Stimulated activated naive CD8-positive, alpha-beta T cell treated with anti-CD3 and anti-CD28 coated beads, Interleukin-15, amount 100 ng/mL, for 72 hours (primary cell): ENCODE results near the gene NR2F1.

Experiments
- ATAC-seq: fragments of 150-1000 bp; cut with Tn5 transposase; 2 replicates; pipeline ENCODE4 v1.10.0; 2021; ENCODE audit warnings: mild to moderate bottlenecking, moderate library complexity
- DNase-seq, 2 donors: peaks; one replicate each; pipeline ENCODE4 v3.0.0; 2021 to 2022
- H3K27ac Mint-ChIP-seq, 2 donors: one replicate each; pipeline ENCODE4 v1.8.0; 2022; ENCODE audit warnings: mild to moderate bottlenecking in 2 of 2, mixed read lengths in 2 of 2, moderate library complexity in 2 of 2
- H3K27me3 Mint-ChIP-seq: one replicate; pipeline ENCODE4 v1.8.0; 2022; ENCODE audit warnings: mixed read lengths
- H3K4me1 Mint-ChIP-seq: one replicate; pipeline ENCODE4 v1.8.0; 2022; ENCODE audit warnings: mild to moderate bottlenecking, mixed read lengths
- H3K4me3 Mint-ChIP-seq, 2 donors: one replicate each; pipeline ENCODE4 v1.8.0; 2022; ENCODE audit warnings: mild to moderate bottlenecking in 2 of 2, mixed read lengths in 2 of 2, moderate library complexity in 1 of 2
- H3K9me3 Mint-ChIP-seq, 2 donors: one replicate each; pipeline ENCODE4 v1.8.0; 2022; ENCODE audit warnings: mixed read lengths in 2 of 2

Gene NR2F1

DNA sequence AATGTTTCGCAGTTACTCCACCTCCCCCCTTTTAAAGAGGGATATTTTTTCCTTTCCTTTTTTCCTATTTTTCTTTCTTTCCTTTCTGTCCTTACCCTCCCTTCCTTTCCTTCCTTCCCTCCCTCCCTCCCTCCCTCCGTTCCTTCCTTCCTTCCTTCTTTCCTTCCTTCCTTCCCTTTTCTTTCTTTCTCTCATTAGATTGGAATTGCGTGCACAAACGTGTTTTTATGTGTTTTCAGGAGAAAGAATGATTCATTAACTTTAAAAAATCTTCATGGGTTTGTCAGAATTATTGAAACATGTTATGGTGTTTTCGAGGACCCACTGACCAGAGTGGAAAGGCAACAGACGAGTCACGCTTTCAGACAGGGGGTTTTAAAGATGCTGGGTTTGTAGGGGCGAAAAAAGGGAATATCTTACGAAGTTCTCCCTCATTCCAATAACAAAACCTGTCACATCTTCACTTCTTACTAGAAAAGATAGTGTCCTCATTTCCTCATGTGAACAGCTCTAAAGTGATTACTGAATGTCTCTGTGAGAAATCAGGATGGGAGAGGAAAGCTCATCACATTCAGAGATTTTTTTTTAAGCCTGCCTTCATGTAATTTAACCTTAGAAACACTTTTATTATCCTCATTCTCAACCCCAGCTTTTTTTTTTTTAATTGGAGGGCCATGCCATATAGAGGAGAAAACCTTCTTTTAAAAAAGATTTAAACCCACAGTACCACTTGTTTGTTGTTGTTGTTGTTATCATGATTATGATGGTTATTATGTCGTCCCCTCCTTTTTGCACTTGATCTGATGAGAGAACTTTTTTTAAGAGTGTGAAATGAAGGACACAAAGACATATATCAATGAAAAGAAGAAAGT, 21.9 kb downstream of the NR2F1 start:
- H3K27ac Mint-ChIP-seq, result no peak overlapping the region
- DNase-seq, result no peak
- peaks cover 29% of the 10 kb centered on the region for H3K4me1 Mint-ChIP-seq
- no peak for ATAC-seq
- H3K4me3 Mint-ChIP-seq, result no peak overlapping the region
- H3K27me3 Mint-ChIP-seq, result peaks cover 29% of the 10 kb centered on the region
- H3K9me3 Mint-ChIP-seq, result no peaks in the 10 kb centered on the region

DNA sequence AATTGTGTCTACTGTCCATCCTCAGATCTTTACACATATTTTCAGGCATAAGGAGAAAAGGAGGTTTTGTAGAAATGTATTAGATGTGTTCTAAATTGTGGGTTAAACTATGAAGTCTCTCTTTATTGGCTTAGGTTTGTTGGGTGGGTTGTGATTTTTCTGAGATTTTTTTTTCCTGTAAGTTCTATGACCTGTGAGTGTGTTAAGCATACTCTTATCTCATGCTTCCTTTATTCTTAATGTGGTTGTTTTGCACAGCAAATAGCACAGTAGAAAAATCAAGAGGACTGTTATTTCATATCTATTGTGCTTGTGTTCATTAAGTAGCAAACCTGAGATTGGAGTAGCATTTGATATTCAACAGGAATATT, 23.3 kb downstream of the NR2F1 start:
- H3K4me3 Mint-ChIP-seq, result no peak overlapping the region
- no peak for DNase-seq
- ATAC-seq, result no peak
- H3K9me3 Mint-ChIP-seq, result no peaks in the 10 kb centered on the region
- no peak overlapping the region for H3K27ac Mint-ChIP-seq
- H3K27me3 Mint-ChIP-seq, result peaks cover 44% of the 10 kb centered on the region
- peaks cover 33% of the 10 kb centered on the region for H3K4me1 Mint-ChIP-seq

- no peaks in the 10 kb centered on the region for H3K9me3 Mint-ChIP-seq
- H3K27me3 Mint-ChIP-seq, result peaks cover 56% of the 10 kb centered on the region
- DNase-seq (no peak), ATAC-seq (peak; percentile 83)
- H3K4me3 Mint-ChIP-seq, result peak overlapping the region in 1 of 2 donors; percentile 9
- peaks cover 32% of the 10 kb centered on the region for H3K4me1 Mint-ChIP-seq
- no peak overlapping the region for H3K27ac Mint-ChIP-seq
Observed at GRCh38 chr5:93607367-93608258, 24.6 kb downstream of the NR2F1 start.

GRCh38 chr5:93608855-93609254, 25.8 kb downstream of the NR2F1 start:
- Mint-ChIP-seq H3K27ac (no peak overlapping the region), H3K4me1 (peaks cover 26% of the 10 kb centered on the region), H3K9me3 (no peaks in the 10 kb centered on the region), H3K4me3 (no peak overlapping the region), H3K27me3 (peaks cover 69% of the 10 kb centered on the region)
- no peak for ATAC-seq
- no peak for DNase-seq

GRCh38 chr5:93609762-93610161, 26.7 kb downstream of the NR2F1 start:
- Mint-ChIP-seq H3K4me3 (no peak overlapping the region), H3K27me3 (peaks cover 78% of the 10 kb centered on the region), H3K4me1 (peaks cover 20% of the 10 kb centered on the region), H3K27ac (no peak overlapping the region), H3K9me3 (no peaks in the 10 kb centered on the region)
- ATAC-seq (no peak), DNase-seq (no peak)

GRCh38 chr5:93610581-93611272, 27.7 kb downstream of the NR2F1 start:
- Mint-ChIP-seq H3K4me3 (no peak overlapping the region), H3K27ac (no peak overlapping the region), H3K27me3 (peaks cover 79% of the 10 kb centered on the region), H3K9me3 (no peaks in the 10 kb centered on the region), H3K4me1 (peaks cover 18% of the 10 kb centered on the region)
- ATAC-seq (no peak), DNase-seq (no peak)

DNA sequence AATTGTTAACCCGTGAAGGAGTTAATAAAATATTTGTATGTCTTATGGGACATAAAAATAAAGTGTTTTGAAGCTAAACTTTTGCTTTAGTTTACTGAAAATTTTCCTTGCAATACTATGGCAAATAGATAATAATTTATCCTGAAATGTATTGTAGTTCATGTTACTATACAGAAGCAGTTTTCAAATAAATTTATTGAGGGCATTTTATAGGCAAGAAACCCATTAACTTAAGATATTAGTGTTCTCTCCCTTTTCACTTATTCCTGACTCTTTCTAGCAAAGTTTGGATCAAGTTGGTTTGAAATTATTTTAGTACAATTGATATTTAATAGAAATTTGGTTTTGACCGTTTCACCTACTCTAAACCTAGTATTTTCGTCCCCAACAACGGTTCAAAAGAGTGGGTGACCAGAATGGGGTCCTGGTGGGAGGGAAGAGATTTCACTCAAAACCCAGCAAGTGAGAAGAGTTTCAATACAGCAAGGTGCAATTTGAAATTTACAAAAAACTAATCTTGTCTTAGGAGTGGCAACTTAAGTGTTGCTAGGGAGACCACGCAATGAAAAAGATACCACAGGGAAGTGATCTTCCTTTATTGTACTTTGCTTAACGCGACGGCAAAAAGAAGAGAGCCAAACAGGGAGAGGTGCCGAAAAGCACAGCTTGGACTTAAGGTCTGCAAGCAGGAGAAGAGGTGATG, 28.4 kb downstream of the NR2F1 start:
- peak overlapping the region in 1 of 2 donors; percentile 4 for H3K4me3 Mint-ChIP-seq
- peaks cover 18% of the 10 kb centered on the region for H3K4me1 Mint-ChIP-seq
- H3K27ac Mint-ChIP-seq, result peak overlapping the region in 1 of 2 donors; percentile 85
- H3K9me3 Mint-ChIP-seq, result no peaks in the 10 kb centered on the region
- DNase-seq (no peak), ATAC-seq (no peak)
- peaks cover 81% of the 10 kb centered on the region for H3K27me3 Mint-ChIP-seq

DNA sequence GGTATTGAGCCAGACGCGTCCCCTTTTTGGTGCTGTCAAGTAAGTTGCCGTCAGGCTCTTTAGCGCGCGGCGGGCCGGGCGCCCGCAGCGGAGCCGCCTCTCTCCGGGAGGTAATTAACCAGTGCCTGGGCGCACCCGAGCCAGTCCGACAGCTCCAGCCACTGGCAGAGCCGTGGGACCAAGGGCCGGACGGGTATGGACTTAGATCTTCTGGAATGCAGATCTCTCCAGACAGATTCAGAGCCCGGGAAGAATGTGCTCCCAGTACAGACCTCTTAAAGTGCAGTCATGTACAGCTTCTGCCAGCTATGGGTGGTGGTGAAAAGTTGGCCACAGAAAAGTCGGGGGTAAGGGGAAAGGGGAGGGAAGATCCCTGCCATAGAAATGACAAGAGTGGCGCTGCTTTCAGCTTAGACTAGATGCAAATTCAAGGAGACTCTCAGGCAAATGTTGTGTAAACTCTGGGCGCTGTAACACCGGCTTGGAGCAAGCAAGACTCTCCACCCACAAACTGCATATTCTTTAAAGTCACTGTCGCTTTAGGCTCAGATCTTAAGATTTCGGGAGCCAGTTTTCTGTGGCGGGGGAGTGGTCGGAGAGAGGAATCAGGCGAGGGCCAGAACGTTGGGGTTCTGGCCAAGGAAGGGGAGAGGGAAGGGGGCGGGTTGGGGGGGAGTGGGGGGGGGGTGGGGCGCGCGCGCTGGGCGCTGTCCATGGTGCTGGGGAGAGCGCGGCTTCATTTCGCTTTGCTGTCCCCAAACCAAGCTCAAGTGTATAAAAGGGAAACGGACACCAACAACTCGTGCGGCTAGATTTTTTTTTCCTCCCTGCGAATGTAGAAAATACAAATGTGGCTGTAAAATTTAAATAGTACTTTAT, 29.2 kb downstream of the NR2F1 start:
- H3K27ac Mint-ChIP-seq, result peak overlapping the region in 1 of 2 donors; percentile 57
- ATAC-seq (peak; percentile 15), DNase-seq (no peak)
- H3K27me3 Mint-ChIP-seq, result peaks cover 83% of the 10 kb centered on the region
- H3K9me3 Mint-ChIP-seq, result no peaks in the 10 kb centered on the region
- H3K4me1 Mint-ChIP-seq, result peaks cover 18% of the 10 kb centered on the region
- peak overlapping the region in 1 of 2 donors; percentile 14 for H3K4me3 Mint-ChIP-seq

DNA sequence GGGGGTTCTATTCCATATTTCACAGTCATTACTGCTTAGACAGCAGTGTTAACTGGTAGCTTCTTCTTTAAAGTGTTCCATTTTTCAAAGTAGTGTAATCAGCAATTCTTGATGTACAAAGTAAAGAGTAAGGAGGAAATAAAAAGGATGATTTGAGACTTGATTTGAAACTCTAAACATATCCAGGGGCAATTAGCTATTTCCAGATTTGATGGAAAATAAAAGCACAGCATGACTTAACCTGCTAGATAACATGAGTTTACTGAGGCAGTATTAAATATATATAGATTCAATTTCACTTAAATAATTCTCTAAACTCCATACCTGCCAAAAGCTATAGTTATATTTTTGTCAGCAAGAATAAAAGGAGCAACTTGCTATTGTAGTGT, 29.8 kb downstream of the NR2F1 start:
- Mint-ChIP-seq H3K4me1 (peaks cover 18% of the 10 kb centered on the region), H3K27me3 (peaks cover 76% of the 10 kb centered on the region), H3K27ac (no peak overlapping the region), H3K4me3 (no peak overlapping the region), H3K9me3 (no peaks in the 10 kb centered on the region)
- DNase-seq, result no peak
- no peak for ATAC-seq

DNA sequence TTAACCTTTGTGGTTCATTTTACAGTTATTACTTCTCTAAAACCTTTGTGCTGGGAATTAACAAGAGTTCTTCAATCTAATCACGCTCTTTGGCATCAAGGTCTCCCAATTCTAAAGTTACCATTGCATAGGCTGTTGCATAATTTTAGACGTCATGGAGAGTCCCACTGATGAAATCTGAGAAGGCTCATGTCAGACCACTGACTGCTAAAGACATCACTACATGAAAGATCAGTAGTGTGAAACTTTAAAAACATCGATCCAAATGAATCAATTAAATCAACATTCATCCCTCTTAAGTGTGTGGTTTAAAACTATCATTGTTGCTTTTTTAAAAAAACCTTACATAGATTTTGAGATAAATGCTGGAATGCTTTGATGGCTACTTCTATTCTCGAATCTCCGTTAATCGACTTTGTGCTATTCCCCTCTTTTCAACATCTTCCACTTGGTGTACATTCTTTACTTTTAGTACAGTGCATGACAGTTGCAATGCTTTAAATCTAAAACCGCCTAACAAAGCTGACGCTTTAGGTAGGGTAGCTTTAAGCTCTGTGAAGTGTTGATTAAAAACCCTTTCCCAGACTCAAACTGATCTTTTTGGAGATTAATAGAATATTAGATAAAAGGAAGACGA, 33.6 kb downstream of the NR2F1 start:
- Mint-ChIP-seq H3K4me3 (no peak overlapping the region), H3K27ac (no peak overlapping the region), H3K9me3 (no peaks in the 10 kb centered on the region), H3K4me1 (peaks cover 22% of the 10 kb centered on the region), H3K27me3 (peaks cover 47% of the 10 kb centered on the region)
- ATAC-seq, result no peak
- DNase-seq, result no peak

GRCh38 chr5:93620487-93621326, 37.7 kb downstream of the NR2F1 start:
- DNase-seq (peak; percentile 61 to 70), ATAC-seq (peak; percentile 95)
- Mint-ChIP-seq H3K27ac (peak overlapping the region; percentile 68 to 96), H3K9me3 (no peaks in the 10 kb centered on the region), H3K4me3 (peak overlapping the region; percentile 98 to 99), H3K27me3 (peaks cover 15% of the 10 kb centered on the region), H3K4me1 (peaks cover 27% of the 10 kb centered on the region)

DNA sequence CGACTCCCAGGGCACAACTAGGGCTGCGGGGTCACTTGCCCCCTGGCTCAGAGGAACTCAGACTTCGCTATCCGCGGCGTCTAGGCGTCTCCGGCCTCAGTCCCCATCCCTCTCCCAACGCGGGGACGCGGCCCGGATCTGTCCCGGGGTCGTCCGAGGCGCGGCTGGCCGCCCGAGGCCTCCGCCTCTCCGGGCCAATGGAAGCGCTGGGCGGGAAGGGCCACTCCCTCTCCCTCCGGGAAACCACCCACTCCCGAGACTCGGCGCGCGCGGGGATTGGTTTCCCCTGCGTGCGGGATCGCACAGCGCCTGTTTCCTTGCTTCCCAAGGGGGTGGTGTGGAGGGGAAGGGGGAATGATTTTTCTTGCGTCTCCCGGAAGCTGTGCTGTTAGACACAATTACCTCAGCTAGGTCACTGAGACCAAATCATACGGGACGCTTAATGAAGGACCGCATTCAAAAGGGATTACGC, 38.3 kb downstream of the NR2F1 start:
- ATAC-seq, result no peak

More for the DNA sequence above, 38.3 kb downstream of the NR2F1 start:
- H3K4me1 Mint-ChIP-seq, result peaks cover 27% of the 10 kb centered on the region
- DNase-seq, result peak in 1 of 2 donors; percentile 23
- H3K27ac Mint-ChIP-seq, result peak overlapping the region in 1 of 2 donors; percentile 52
- peaks cover 13% of the 10 kb centered on the region for H3K27me3 Mint-ChIP-seq
- peak overlapping the region; percentile 98 to 99 for H3K4me3 Mint-ChIP-seq
- no peaks in the 10 kb centered on the region for H3K9me3 Mint-ChIP-seq
